Neural progenitor cell (in vitro differentiated cells): ENCODE results near the gene PRKAG2.

Source experiments
- CTCF ChIP-seq: fragments of 200-600 bp; sonication (generic); IDR thresholded peaks from 2 replicates; pipeline ENCODE4 v1.5.1; 2017; ENCODE audit warnings: antibody characterized with exemption, mild to moderate bottlenecking
- EZH2 ChIP-seq: fragments of 200-600 bp; sonication (generic); IDR thresholded peaks from 2 replicates; pipeline ENCODE4 v1.6.1; 2017; ENCODE audit warnings: antibody characterized with exemption, mild to moderate bottlenecking, moderate library complexity

- no peak for TF ChIP-seq CTCF
- TF ChIP-seq EZH2: no peak
Measured at GRCh38 chr7:151665368-151665767, 211.5 kb downstream of the PRKAG2 start.
